Suppressor macrophage treated with lipopolysaccharide for 1 hour (primary cell): ENCODE results near the gene DPP4.
"Not testable (repeated sequence)": the region's sequence is repeated elsewhere in the genome, so short reads cannot be mapped to it uniquely, and the experiment has no call there.

Experiments used
- DNase-seq, 3 donors: peaks; one replicate each; pipeline ENCODE4 v3.0.0-alpha.2; 2020 to 2022

DPP4 gene

DNA sequence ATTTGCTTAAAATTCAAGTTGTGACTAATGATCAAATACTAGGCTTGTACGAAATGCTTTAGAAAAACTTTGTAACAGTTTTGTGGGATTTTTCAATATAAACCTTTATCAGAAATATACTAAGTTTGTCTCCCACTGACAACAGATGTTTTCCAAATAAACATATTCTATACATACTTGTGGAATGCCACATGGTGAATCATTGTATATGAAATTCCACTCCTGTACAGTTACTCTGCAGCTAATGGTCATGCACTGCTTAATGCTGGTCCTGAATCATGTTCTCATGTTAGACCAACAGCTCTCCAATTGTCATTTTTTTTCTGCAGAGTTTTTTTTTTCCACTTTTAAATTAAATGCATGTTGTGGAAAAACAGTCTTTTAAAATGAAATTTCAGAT is 90.1 kb downstream of the DPP4 start:
- no peak for DNase-seq

- no peak for DNase-seq
Observed at GRCh38 chr2:161983331-161983651, 90.7 kb downstream of the DPP4 start.

DNA sequence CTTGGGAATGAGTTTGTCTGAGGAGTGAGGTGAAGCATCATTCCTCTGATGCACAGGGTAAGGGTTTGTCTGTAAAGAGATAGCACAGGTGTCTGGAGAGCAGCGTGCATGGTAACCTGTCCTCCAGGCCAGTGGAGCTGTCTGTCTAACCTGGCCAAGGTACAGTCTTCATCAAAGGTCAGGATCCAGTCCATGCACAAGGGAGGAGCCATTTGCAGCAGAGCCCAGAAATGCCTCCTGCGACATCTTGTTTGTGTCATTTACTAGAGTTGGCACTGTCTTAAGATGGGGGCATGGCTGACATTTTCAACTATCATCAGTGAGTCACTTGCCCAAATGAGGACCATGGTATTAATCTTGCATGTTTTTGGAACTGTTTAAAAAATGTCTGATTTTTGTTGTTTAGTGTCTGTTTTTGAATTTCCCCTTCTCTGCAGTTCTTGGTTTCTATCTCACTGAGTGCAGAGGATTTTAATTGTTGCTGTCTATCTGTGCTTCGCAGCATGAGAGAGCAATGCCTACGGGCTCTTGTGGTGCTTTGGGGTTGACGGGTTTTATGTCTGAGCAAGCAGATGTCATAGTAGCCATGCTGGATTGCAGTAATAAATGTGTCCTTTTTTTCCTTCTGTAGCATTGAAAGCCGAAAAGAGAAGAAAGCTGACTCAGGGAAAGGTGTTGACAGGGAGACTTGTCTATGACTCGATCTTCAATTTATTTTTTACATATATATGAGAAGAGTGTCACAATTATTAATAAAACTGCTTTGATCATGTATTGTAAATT is 91.3 kb downstream of the DPP4 start:
- DNase-seq, result no peak

- no peak for DNase-seq
Observed at GRCh38 chr2:161981679-161982250, 92.2 kb downstream of the DPP4 start.

DNA sequence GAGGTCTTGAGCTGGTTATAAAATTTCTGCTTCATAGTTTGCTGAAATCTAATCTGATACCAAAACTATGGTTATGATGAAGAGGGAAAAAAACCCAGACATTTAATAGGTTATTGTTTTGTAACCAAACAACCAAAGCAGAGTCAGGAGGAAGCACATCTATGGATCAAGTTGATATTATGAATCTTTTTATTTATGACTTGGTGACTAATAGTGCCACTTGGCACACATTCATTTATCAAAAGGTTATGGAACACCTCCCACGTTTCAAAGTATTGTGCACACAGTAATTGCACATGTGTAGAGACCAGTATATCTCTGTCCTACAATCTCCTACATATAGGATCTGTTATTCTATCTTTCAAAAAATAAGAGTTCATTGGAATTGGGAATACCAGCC is 93.0 kb downstream of the DPP4 start:
- no peak for DNase-seq

DNA sequence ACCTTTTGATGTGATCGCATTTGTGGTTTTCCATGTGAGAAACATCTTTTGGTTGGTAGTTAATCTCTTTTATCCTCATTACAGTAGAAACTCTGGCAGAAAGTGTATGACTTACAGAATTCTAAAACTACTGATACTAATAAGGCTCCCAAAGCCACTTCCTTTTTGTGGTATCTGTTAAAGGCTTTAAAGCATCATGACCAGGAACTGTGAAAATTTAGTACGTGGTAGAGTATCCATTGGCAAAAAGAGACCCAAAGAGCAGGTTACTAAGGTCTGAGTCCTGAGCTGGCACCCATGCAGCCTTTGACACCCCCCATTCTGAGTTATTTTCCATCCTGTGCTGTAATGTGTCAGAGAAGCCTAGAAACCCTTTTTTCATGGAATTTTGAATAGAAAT is 94.5 kb downstream of the DPP4 start:
- DNase-seq, result peak; percentile 25 to 55 (median 39)

DNA sequence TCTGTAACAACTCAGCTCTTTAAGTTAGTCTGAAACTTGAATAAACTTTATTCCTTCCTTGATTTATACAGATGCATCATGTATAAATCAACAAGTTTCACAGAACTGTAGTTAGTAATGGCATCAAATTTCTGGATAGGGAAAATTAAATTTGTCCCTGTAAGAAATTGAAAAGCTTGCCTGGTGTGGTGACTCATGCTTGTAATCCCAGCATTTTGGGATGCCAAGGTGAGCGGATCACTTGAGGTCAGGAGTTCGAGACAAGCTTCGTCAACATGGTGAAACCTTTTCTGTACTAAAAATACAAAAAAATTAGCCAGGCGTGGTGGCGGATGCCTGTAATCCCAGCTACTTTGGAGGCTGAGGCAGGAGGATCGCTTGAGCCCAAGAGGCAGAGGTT is 96.1 kb downstream of the DPP4 start:
- DNase-seq, result not testable (repeated sequence)

- peak; percentile 20 to 63 (median 54) for DNase-seq
Observed at GRCh38 chr2:161976917-161977316, 97.1 kb downstream of the DPP4 start.

DNA sequence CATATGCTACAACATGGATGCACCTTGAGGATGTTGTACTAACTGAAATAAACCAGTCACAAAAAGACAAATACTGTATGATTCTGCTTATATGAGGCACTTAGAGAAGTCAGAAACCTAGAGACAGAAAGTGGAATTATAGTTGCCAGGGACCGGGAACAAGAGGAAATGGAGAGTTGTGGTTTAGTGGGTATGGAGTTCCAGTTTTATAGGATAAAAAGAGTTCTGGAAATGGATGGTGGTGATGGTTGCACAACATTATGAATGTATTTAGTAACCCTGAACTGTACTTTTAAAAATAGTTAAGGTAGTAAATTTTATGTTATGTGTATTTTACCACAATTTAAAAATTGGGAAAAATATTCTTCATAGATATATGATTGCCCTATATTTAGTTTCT is 97.7 kb downstream of the DPP4 start:
- peak; percentile 16 to 46 (median 31) for DNase-seq

DNA sequence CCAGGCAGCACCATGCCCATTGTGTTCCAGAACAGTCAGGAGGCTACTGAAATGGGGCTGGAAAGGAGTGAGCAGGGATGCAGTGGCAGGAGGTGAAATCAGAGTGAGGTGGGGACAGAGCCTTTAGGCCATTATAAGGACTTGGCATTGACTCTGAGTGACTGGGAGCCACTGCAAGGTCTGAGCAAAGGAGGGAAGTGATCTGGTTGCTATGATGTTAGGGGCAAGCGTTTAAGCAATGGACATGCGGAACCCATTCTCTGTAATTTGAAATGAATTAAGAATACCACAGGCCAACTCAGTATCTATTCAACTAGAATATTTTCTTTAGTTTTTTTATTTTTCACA is 98.2 kb downstream of the DPP4 start:
- no peak for DNase-seq

- peak; percentile 78 to 95 (median 88) for DNase-seq
Observed at GRCh38 chr2:161975062-161975812, 98.8 kb downstream of the DPP4 start.

DNA sequence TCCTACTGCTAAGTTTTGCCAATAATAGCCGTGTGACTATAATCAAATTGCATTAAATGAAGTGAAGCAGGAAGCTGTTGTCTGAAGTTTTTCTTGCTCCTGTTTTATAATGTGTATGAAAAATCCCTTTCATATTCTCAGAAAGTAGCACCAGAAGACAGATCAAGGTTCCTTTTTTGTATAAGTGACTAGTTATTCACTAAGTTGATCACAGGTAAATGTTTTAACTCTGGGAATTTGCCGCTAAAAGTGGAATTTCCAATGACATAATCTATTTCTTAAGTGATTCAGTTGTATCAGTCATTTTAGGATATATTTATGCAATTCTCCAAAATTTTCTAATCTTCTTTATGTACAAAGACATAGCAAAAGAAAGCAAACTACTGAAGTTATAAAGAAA is 99.6 kb downstream of the DPP4 start:
- DNase-seq, result peak; percentile 36 to 83 (median 59)

- no peak for DNase-seq
Observed at GRCh38 chr2:161972866-161973265, 101.1 kb downstream of the DPP4 start.

DNA sequence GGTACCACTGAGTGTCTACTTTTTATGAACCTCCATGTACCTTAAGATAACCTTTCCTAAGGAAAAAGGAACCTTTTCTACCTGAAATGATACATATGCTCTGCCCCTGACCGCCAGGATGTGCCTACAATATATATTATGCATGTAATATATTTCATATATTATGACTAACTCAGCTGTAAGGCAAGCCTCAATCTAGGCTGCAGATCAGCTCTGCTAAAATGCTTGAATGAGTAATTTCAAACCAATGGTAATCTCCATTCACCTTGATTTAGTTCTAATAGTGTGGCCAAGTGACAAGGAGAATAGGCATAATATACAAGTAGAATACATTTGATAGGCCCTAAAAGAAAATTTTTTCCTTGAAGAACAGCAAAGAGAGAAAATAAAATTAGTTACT is 101.8 kb downstream of the DPP4 start:
- DNase-seq, result no peak

DNA sequence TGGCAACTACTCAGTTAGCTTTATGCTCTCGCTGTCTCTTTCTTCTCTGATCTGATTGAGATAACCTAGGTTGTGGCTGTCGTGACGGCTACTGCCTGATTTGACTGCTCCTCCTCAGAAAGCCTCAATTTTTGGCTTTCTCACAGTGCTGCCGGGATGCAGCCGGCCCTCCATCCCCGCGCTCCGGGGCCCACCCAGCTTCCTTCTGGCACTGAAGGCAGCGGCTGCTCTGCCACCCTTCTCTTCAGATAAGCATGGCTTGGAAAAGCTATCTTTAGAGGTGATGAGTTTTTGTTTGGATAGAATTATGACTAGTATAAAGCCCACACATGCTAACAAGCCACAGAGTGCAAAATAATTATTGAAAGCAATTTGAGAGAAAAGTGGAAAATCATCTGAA is 102.5 kb downstream of the DPP4 start:
- no peak for DNase-seq

- DNase-seq, result no peak
Observed at GRCh38 chr2:161969159-161969558, 104.9 kb downstream of the DPP4 start.

GRCh38 chr2:161965994-161966393 is 108.0 kb downstream of the DPP4 start:
- peak; percentile 58 to 96 (median 85) for DNase-seq

DNA sequence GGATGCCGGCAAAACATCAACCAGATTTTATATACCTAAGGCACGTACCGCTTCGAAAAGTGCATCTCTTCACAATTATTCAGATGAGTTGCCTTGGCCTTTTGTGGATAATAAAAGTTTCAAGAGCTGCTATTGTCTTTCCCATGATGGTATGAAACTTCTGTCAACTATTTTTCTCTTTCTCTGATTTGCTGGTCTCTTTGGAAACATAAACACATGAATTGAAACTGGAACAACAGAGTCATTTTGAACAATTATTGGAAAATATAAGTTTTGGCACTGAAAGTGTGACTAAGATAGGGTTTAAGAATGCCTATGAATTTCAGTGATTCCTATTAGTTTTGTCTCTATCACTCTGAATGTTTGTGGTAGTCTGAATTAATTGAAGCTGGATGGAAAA is 109.9 kb downstream of the DPP4 start:
- no peak for DNase-seq

DNA sequence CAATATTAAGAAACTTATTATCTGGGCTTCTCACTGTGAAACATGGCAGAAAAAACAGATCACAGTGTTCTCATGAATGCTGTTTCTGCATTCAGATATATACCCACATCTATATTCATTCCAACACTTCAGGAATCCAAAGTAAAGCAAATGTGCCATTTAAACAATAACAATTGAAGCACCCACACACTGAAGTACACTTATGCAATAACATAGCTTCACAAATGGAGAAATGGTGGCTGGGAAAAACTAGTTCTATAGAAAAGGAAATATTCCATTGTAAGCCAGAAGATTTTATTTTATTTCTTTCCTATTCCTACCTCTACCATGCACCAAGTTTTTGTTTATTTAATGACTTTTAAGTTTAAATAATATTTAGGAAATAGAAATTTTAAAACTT is 111.9 kb downstream of the DPP4 start:
- DNase-seq, result peak in 1 of 3 donors; percentile 41

GRCh38 chr2:161961061-161961460 is 113.0 kb downstream of the DPP4 start:
- DNase-seq, result peak; percentile 83 to 94 (median 92)

GRCh38 chr2:161956738-161957137 is 117.3 kb downstream of the DPP4 start:
- no peak for DNase-seq

DNA sequence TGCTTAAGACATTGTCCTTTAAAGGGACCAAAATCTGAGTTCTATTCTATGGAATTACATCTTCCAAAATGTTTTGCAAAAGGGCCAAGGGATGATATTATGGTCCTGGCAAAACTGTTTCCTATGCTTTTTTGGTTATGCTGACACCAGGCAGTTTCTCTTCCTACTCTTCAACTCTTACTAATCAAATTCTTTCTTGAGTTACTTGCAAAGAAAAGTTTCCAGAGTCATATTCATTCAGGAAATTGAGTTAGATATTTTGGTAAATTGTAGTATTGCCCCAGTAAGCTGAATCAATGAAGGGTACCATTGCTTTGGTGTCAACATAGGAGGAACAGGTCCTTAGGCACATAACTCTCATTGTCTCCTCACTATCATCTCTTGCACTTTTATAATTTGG is 118.8 kb downstream of the DPP4 start:
- DNase-seq, result peak; percentile 16 to 63 (median 58)

DNA sequence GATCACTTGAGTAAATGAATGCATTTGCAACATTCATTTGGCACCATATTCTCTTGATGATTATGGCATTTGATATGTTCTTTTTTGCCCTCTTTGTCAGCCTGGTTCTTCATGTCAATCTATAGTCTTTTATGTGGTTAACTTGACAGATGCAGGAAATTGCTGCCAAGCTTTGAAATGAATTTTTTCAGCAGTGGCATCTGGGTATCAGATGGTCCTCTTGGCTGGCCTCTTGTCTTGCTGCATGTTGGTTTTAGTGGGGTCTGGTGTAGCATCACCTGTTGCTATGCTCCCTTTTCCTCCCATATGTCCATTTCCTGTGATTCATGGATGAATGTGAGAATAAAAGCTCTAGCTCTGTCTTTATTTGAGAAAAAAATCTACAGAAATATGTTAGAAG is 119.9 kb downstream of the DPP4 start:
- DNase-seq, result no peak

DNA sequence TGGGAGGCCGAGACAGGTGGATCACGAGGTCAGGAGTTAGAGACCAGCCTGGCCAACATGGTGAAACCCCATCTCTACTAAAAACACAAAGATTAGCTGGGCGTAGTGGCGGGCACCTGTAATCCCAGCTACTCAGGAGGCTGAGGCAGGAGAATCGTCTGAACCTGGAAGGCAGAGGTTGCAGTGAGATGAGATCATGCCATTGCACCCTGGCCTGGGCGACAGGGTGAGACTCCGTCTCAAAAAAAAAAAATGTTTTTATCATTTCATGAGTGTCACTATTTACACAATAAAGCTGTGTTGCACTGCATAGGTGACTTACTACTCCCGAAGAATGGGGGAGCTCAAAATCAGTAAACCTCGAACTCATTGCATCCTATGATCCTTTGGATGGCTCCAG is 120.6 kb downstream of the DPP4 start:
- not testable (repeated sequence) for DNase-seq
